Urinary bladder (tissue), 4 donors: ENCODE data around the gene OR10Z1. TPM values are rescaled to one million over a fixed set of nuclear protein-coding genes. Genes with fewer than 3 reads are reported as not detected.

Experiments used
- DNase-seq: peaks from one replicate; pipeline ENCODE4 v3.0.0-alpha.2; 2015; ENCODE audit errors: extremely low spot score
- H3K27ac ChIP-seq: one replicate; pipeline ENCODE4 v1.5.1; 2013; ENCODE audit warnings: low read depth, mild to moderate bottlenecking, moderate library complexity
- H3K36me3 ChIP-seq: one replicate; pipeline ENCODE4 v1.6.1; 2013; ENCODE audit warnings: mild to moderate bottlenecking, moderate library complexity; ENCODE audit not compliant: insufficient read depth
- H3K4me1 ChIP-seq: one replicate; pipeline ENCODE4 v1.6.1; 2013; ENCODE audit warnings: mild to moderate bottlenecking, moderate library complexity; ENCODE audit not compliant: insufficient read depth
- H3K4me3 ChIP-seq: one replicate; pipeline ENCODE4 v1.5.1; 2013; ENCODE audit warnings: low read depth, low read length
- WGBS: extraction: QIAGEN DNeasy Blood & Tissue Kit; methylation state at CpG from one replicate; pipeline ENCODE4 v1.1.7; 2013; 5-methylcytosine and 5-hydroxymethylcytosine counted together
- polyA plus RNA-seq: library from polyadenylated mRNA; stranded (reverse); fragments of 200-250 nt; gene quantifications from one replicate; pipeline ENCODE4 v1.2.3, GENCODE V29; 2013
- total RNA-seq: library from RNA; depleted of rRNA; stranded (reverse); fragments of >200 nt; gene quantifications from one replicate; pipeline ENCODE4 v1.2.3, GENCODE V29; 2014
- donor health status: healthy with polysubstance abuse.
- donor health status: healthy.

The OR10Z1 gene
- total RNA-seq = not detected
- not detected for polyA plus RNA-seq

- Histone ChIP-seq H3K4me3 (no peak within 1 kb of the TSS), H3K36me3 (no peaks in the 10 kb centered on the region), H3K4me1 (no peaks in the 10 kb centered on the region), H3K27ac (no peak within 1 kb of the TSS)
- DNase-seq = no peak
- 75% methylated on average over 1 of the region's 1 CpG for WGBS
Measured at GRCh38 chr1:158604968-158605367, at the start of gene OR10Z1. OR10Z1 (plus strand) TSS chr1:158605268; CDS start chr1:158606439, 1,171 bp downstream.

- Histone ChIP-seq H3K4me1 (no peaks in the 10 kb centered on the region), H3K36me3 (no peaks in the 10 kb centered on the region), H3K27ac (no peak overlapping the region), H3K4me3 (no peak overlapping the region)
- DNase-seq = no peak
- WGBS = 74% methylated on average over 1 of the region's 1 CpG
Measured at GRCh38 chr1:158559696-158560095, 45.4 kb upstream of the OR10Z1 start.

GRCh38 chr1:158563853-158564252 is 41.2 kb upstream of the OR10Z1 start:
- WGBS = 72% methylated on average over 2 of the region's 2 CpGs
- no peak for DNase-seq
- H3K27ac ChIP-seq = no peak overlapping the region
- no peaks in the 10 kb centered on the region for H3K4me1 ChIP-seq
- H3K36me3 ChIP-seq = no peaks in the 10 kb centered on the region
- H3K4me3 ChIP-seq = no peak overlapping the region

GRCh38 chr1:158564608-158565007 is 40.5 kb upstream of the OR10Z1 start:
- no peak overlapping the region for H3K4me3 ChIP-seq
- H3K27ac ChIP-seq = no peak overlapping the region
- H3K4me1 ChIP-seq = no peaks in the 10 kb centered on the region
- no peaks in the 10 kb centered on the region for H3K36me3 ChIP-seq
- WGBS = 70% methylated on average over 2 of the region's 2 CpGs
- no peak for DNase-seq

GRCh38 chr1:158570480-158570879 is 34.6 kb upstream of the OR10Z1 start, which contains the start of gene OR6P1:
OR6P1 (minus strand) TSS chr1:158570580; CDS start chr1:158563604, 6,976 bp downstream.
- H3K4me1 ChIP-seq = no peaks in the 10 kb centered on the region
- no peak within 1 kb of the TSS for H3K27ac ChIP-seq
- no peaks in the 10 kb centered on the region for H3K36me3 ChIP-seq
- no peak within 1 kb of the TSS for H3K4me3 ChIP-seq
- DNase-seq = no peak
- WGBS = 73% methylated on average over 3 of the region's 3 CpGs

- WGBS = 76% methylated on average over 1 of the region's 1 CpG
- Histone ChIP-seq H3K4me1 (no peaks in the 10 kb centered on the region), H3K27ac (no peak overlapping the region), H3K4me3 (no peak overlapping the region), H3K36me3 (no peaks in the 10 kb centered on the region)
- DNase-seq = no peak
Measured at GRCh38 chr1:158572226-158572625, 32.8 kb upstream of the OR10Z1 start.

- H3K36me3 ChIP-seq = no peaks in the 10 kb centered on the region
- H3K4me3 ChIP-seq = no peak overlapping the region
- no peaks in the 10 kb centered on the region for H3K4me1 ChIP-seq
- 89% methylated on average over 3 of the region's 3 CpGs for WGBS
- H3K27ac ChIP-seq = no peak overlapping the region
- no peak for DNase-seq
Measured at GRCh38 chr1:158577561-158577960, 27.5 kb upstream of the OR10Z1 start.

GRCh38 chr1:158579733-158580132 is 25.3 kb upstream of the OR10Z1 start, which contains the start of gene OR10X1:
OR10X1 (minus strand) TSS chr1:158579899; CDS start chr1:158579899, 0 bp downstream.
- no peak for DNase-seq
- Histone ChIP-seq H3K36me3 (no peaks in the 10 kb centered on the region), H3K27ac (no peak within 1 kb of the TSS), H3K4me3 (no peak within 1 kb of the TSS), H3K4me1 (no peaks in the 10 kb centered on the region)
- WGBS = 63% methylated on average over 1 of the region's 1 CpG

GRCh38 chr1:158583962-158584361 is 21.1 kb upstream of the OR10Z1 start:
- no peaks in the 10 kb centered on the region for H3K36me3 ChIP-seq
- WGBS = 64% methylated on average over 4 of the region's 4 CpGs
- DNase-seq = no peak
- H3K27ac ChIP-seq = no peak overlapping the region
- no peak overlapping the region for H3K4me3 ChIP-seq
- no peaks in the 10 kb centered on the region for H3K4me1 ChIP-seq

GRCh38 chr1:158586942-158587341 is 18.1 kb upstream of the OR10Z1 start:
- H3K4me3 ChIP-seq = no peak overlapping the region
- H3K4me1 ChIP-seq = no peaks in the 10 kb centered on the region
- no peaks in the 10 kb centered on the region for H3K36me3 ChIP-seq
- WGBS = 92% methylated on average over 1 of the region's 1 CpG
- no peak for DNase-seq
- no peak overlapping the region for H3K27ac ChIP-seq

- Histone ChIP-seq H3K4me3 (no peak overlapping the region), H3K4me1 (no peaks in the 10 kb centered on the region), H3K36me3 (no peaks in the 10 kb centered on the region), H3K27ac (no peak overlapping the region)
- 79% methylated on average over 2 of the region's 2 CpGs for WGBS
- DNase-seq = no peak
Measured at GRCh38 chr1:158600735-158601134, 4.3 kb upstream of the OR10Z1 start.

GRCh38 chr1:158607296-158607695 is 2.2 kb downstream of the OR10Z1 start:
- no peak for DNase-seq
- Histone ChIP-seq H3K27ac (no peak overlapping the region), H3K4me3 (no peak overlapping the region), H3K36me3 (no peaks in the 10 kb centered on the region), H3K4me1 (no peaks in the 10 kb centered on the region)
- 80% methylated on average over 1 of the region's 1 CpG for WGBS

- no peaks in the 10 kb centered on the region for H3K36me3 ChIP-seq
- H3K4me1 ChIP-seq = no peaks in the 10 kb centered on the region
- H3K27ac ChIP-seq = no peak overlapping the region
- WGBS = 66% methylated on average over 3 of the region's 3 CpGs
- no peak for DNase-seq
- no peak overlapping the region for H3K4me3 ChIP-seq
Measured at GRCh38 chr1:158611916-158612315, 6.8 kb downstream of the OR10Z1 start.

- H3K27ac ChIP-seq = no peak overlapping the region
Measured at GRCh38 chr1:158613764-158614163, 8.7 kb downstream of the OR10Z1 start.

GRCh38 chr1:158638146-158638545 is 33.1 kb downstream of the OR10Z1 start:
- DNase-seq = no peak
- WGBS = 70% methylated on average over 4 of the region's 4 CpGs
- Histone ChIP-seq H3K27ac (no peak overlapping the region), H3K36me3 (no peaks in the 10 kb centered on the region), H3K4me3 (no peak overlapping the region), H3K4me1 (no peaks in the 10 kb centered on the region)

More at GRCh38 chr1:158613764-158614163, 8.7 kb downstream of the OR10Z1 start:
- H3K36me3 ChIP-seq = no peaks in the 10 kb centered on the region
- H3K4me3 ChIP-seq = no peak overlapping the region
- H3K4me1 ChIP-seq = no peaks in the 10 kb centered on the region
- no peak for DNase-seq
- WGBS = 91% methylated on average over 3 of the region's 3 CpGs
